GM10248 (cell line): ENCODE data around the gene ADSL.

Source experiments
- CTCF ChIA-PET: fragments of 300-600 bp; sonication (Branson Sonifier 250); formaldehyde crosslinking; extraction: SDS; loops from one replicate; lab custom pipeline; 2021; ENCODE audit warnings: antibody characterized with exemption; lab: Yijun Ruan, JAX
- POLR2A ChIA-PET: fragments of 350-650 bp; sonication (Branson Sonifier 250); formaldehyde crosslinking; extraction: SDS; loops from one replicate; lab custom pipeline; 2020; ENCODE audit warnings: antibody characterized with exemption; lab: Yijun Ruan, JAX
- DNase-seq: peaks from one replicate; pipeline ENCODE4 v3.0.0; 2012; ENCODE audit errors: extremely low spot score
- TF ChIP-seq, protein P1 (sequence below): IDR thresholded peaks from 2 replicates; pipeline ENCODE4 v1.5.1; 2012; ENCODE audit warnings: mild to moderate bottlenecking, low read depth; ENCODE audit errors: extremely low read depth, missing control alignments, control extremely low read depth

ADSL gene

DNA sequence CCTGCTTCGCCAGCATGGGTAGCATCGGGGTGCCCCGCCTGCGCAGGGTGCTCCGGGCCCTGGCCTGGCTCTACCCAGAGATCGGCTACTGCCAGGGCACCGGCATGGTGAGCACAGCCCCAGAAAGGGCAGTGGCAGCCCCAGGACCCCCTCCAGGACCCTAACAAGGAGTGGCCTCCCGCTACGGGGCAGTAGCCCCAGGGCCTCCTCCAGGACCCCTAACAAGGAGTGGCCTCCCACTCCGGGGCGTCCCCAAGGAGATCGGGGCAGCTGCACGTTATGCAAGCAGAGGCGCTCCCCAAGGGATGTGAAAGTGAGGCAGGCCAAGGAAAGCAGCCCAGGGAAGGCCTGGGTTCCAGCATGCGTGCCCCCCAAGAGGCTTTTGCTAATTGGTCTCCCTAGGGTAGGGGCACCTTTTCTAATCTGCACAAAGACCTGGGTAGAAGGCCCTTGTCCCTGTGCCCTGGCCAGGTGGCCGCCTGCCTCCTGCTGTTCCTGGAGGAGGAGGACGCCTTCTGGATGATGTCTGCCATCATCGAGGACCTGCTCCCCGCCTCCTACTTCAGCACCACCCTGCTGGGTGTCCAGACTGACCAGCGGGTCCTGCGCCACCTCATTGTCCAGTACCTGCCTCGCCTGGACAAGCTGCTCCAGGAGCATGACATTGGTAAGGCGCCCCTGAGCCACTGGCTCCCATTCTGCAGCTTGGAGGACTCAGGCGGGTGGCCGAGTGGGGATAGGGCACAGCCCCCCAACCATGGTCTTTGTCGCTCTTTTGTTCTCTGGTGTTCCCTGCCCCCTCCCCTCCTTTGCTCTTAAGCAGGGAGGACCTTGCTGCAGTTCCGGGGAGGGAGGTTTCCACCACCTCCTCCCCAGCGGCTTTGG is 59.1 kb downstream of the ADSL start:
- no peak for DNase-seq
- TF ChIP-seq, protein P1, sequence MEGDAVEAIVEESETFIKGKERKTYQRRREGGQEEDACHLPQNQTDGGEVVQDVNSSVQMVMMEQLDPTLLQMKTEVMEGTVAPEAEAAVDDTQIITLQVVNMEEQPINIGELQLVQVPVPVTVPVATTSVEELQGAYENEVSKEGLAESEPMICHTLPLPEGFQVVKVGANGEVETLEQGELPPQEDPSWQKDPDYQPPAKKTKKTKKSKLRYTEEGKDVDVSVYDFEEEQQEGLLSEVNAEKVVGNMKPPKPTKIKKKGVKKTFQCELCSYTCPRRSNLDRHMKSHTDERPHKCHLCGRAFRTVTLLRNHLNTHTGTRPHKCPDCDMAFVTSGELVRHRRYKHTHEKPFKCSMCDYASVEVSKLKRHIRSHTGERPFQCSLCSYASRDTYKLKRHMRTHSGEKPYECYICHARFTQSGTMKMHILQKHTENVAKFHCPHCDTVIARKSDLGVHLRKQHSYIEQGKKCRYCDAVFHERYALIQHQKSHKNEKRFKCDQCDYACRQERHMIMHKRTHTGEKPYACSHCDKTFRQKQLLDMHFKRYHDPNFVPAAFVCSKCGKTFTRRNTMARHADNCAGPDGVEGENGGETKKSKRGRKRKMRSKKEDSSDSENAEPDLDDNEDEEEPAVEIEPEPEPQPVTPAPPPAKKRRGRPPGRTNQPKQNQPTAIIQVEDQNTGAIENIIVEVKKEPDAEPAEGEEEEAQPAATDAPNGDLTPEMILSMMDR, result no peak
- ChIA-PET CTCF (interaction anchor here (1.1 to 4.3 kb wide), 5 partner anchors 8 to 32 kb away, joined by 3 to 16 read pairs (median 3); no protein-coding TSS in a partner anchor), POLR2A (no interaction called here)

DNA sequence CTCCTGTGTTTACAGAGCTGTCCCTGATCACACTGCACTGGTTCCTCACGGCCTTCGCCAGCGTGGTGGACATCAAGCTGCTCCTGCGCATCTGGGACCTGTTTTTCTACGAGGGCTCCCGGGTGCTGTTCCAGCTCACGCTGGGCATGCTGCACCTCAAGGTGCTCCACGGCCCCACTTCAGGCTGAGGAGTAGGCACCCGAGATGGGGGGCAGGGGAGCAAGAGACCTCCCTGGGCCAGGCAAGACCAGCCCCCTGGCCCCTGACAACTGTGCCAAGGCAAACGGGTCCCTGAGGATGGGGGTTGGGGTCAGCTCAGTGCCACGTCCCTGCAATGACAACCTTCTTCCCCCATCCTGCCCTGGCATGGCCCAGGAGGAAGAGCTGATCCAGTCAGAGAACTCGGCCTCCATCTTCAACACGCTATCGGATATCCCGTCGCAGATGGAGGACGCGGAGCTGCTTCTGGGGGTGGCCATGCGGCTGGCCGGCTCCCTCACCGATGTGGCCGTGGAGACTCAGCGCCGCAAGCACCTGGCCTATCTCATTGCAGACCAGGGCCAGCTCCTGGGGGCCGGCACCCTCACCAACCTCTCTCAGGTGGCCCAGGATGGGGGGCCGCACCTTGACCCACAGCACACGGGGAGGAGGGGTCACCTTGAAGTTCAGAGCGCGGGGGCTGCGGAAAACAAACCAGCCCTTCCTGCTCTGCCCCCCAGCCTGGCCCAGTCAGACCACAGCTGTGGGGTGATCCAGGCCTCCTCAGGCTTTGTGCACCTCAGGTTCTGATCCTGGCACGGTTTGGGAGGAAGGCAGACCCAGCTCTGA is 60.0 kb downstream of the ADSL start:
- no peak for DNase-seq
- POLR2A ChIA-PET, result interaction anchor here (0.8 kb wide), 1 partner anchor 29 kb away, joined by 6 read pairs; no protein-coding TSS in a partner anchor
- TF ChIP-seq, protein P1, result no peak
- CTCF ChIA-PET, result interaction anchor here (1.1 to 1.5 kb wide), 4 partner anchors 9 to 27 kb away, joined by 3 read pairs; no protein-coding TSS in a partner anchor

DNA sequence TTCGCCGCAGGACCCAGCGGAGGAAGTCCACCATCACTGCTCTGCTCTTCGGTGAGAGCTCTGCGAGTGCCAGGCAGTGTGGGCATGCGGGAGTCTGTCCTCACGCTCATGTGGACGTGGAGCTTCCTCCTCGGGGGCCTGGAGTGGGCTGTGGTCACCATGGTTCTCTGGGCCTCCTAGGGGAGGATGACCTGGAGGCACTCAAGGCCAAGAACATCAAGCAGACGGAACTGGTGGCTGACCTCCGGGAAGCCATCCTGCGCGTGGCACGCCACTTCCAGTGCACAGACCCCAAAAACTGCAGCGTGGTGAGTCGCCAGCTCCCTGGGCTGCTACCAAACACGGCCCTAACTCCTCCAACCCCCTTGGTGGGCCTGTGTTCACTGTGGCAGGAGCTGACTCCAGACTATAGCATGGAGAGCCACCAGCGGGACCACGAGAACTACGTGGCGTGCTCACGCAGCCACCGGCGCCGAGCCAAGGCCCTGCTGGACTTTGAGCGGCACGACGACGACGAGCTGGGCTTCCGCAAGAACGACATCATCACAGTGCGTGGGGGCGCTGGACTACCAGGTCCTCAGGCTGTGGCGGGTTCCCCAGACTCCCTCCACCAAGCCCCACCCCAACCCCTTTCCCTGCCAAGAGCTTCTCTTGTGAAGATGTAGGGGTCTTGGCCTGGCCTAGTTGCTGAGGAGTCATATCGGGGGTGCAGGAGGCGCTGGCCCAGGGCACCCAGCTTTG is 60.9 kb downstream of the ADSL start:
- ChIA-PET CTCF (interaction anchor here (1.1 to 1.4 kb wide), 3 partner anchors 10 to 16 kb away, joined by 3 read pairs; no protein-coding TSS in a partner anchor), POLR2A (no interaction called here)
- no peak for DNase-seq
- TF ChIP-seq, protein P1, result no peak

DNA sequence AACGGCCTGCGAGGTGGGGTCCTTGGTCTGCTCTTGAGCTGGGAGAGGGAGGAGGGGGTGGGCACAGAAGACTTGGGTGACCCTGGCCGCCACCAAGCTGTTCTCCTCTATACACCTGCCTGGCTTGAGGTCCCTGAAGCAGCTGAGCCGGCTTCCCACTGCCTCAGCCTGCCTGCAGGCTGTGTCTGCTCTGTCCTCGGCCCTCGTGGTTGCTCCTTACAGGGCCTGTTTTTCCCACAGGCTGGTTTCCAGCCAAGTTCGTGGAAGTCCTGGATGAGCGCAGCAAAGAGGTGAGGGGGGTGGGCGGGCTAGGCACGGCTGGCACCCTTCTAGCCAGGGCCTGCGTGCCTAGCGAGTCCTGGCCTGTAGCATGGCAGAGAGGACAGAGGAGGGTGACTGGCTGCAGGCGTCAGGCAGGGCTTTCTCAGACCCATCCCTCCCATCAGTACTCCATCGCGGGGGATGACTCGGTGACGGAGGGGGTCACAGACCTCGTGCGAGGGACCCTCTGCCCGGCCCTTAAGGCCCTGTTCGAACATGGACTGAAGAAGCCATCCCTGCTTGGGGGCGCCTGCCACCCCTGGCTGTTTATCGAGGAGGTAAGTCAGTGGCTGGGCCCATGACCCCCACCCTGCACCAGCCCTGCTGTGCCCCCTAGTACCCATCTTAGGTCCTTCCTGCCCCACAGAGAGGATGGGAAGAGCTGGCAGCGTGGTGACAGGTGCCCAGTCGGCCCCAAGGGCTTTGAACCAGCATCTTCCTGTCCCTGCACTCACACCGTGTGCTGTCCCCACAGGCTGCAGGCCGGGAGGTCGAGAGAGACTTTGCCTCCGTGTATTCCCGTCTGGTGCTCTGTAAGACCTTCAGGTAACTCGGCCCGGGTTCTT is 61.8 kb downstream of the ADSL start:
- TF ChIP-seq, protein P1, result no peak
- ChIA-PET CTCF (interaction anchor here (1.3 to 1.9 kb wide), 3 partner anchors 8 to 28 kb away, joined by 3 to 7 read pairs (median 7); no protein-coding TSS in a partner anchor), POLR2A (no interaction called here)
- no peak for DNase-seq

DNA sequence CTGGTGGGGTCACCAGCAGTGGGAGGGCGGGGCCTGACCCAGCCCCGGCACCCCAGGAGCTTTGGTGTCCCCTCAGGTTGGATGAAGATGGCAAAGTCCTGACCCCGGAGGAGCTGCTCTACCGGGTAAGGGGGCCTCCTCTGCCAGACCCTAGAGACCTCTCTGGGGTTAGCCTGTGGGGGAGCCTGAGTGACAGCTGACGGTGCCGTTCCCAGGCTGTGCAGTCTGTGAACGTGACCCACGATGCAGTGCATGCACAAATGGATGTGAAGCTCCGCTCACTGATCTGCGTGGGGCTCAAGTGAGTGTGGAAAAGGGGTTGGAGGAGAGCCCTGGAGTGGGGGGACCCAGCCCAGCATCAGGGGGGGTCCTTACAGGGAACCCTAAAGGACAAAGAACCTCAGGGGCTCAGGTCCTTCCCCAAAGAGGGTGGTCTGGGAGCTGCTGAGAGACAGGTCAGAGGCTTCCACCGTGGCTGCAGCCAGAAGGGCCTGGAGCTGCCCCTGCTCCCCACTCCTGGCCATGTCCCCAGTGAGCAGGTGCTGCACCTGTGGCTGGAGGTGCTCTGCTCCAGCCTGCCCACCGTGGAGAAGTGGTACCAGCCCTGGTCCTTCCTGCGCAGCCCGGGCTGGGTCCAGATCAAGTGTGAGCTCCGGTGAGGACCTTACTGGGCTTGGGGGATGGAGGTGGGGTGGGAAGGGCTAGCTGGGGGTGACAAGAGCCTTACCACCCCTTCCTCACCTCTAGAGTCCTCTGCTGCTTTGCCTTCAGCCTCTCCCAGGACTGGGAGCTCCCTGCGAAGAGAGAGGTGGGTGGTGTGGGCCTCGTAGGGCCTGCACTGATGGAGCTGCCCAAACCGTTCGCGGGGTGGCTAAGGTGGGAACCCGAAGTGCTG is 62.7 kb downstream of the ADSL start:
- POLR2A ChIA-PET, result no interaction called here

More for the DNA sequence above, 62.7 kb downstream of the ADSL start:
- TF ChIP-seq, protein P1, result no peak
- DNase-seq, result no peak
- CTCF ChIA-PET, result interaction anchor here (0.8 to 1.9 kb wide), 4 partner anchors 9 to 28 kb away, joined by 3 to 7 read pairs (median 5); no protein-coding TSS in a partner anchor
